GM18507 (cell line): Measurements from ENCODE around the gene ZNF236.
"Not testable (repeated sequence)": the region's sequence is repeated elsewhere in the genome, so short reads cannot be mapped to it uniquely, and the experiment has no call there.

Experiments used
- DNase-seq: peaks from one replicate; pipeline ENCODE4 v3.0.0; 2011; ENCODE audit warnings: low read depth; ENCODE audit not compliant: insufficient read length; ENCODE audit errors: extremely low spot score
- FAIRE-seq: peaks from 2 replicates; lab custom pipeline; 2011; peaks lifted over from hg19 to GRCh38; lab: Jason Lieb, UNC

Gene ZNF236

DNA sequence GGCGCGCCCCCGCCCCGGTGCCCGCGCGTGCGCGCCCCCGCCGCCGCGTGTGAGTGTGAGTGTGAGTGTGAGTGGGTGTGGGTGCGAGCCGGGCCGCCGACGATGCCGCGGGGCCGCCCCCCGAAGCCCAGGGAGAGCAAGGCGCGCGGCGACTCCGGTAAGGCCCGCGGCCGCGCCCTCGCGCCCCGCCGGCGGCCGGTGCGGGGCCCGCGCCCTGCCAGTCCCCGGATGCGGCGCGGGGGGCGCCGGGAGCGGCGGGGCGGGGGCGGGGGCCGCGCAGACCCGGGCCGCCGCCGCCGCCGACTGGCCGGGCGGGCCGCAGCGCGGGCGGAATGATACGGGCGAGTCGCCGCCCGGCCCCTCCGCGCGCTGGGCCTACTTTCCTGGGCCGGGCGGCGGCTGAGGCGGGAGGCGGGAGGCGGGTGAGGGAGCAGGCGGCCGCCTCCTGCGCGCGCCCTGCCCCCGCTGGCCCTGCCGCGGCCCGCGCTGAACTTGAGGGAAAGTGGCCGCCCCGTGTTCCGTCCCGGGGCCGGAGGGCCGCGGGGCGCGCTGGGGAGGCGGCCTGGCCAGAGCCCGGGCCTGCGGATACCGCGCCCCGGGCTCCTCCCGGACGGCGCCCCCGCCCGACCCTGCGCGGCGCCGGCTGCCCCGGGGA lies at the start of gene ZNF236:
Gene ZNF236 (plus strand): TSS at position 52 of the 655 bp plus-strand sequence. CDS start 51 bp downstream, at position 103.
- FAIRE-seq: peak; percentile 64
- DNase-seq: peak; percentile 60

DNA sequence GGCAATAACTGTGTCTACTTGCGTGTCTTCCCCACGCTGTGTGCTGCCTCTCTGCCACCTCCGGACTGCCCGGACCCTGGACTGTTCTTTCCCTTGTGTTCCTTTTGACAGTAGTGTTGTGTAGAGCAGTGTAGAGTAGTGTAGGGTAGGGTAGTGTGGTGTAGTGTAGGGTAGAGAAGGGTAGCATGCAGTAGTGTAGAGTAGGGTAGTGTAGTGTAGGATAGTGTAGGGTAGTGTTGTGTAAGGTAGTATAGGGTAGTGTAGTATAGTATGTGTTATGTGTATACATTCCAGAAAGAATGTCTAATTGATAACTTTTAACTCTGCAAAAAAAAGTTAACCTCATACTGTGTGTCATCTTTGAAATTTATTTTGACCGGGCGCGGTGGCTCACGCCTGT lies 49.7 kb upstream of the ZNF236 start:
- FAIRE-seq (no peak), DNase-seq (no peak)

DNA sequence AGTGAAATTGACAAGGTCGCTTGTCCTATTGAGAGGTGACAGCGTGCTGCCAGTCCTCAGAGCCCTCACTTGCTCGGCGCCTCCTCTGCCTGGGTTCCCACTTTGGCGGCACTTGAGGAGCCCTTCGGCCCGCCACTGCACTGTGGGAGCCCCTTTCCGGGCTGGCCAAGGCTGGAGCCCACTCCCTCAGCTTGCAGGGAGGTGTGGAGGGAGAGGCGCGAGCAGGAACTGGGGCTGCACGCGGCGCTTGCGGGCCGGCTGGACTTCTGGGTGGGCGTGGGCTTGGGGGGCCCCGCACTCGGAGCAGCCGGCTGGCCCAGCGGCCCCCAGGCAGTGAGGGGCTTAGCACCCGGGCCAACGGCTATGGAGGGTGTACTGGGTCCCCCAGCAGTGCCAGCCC lies 45.3 kb upstream of the ZNF236 start:
- FAIRE-seq, DNase-seq: not testable (repeated sequence)

DNA sequence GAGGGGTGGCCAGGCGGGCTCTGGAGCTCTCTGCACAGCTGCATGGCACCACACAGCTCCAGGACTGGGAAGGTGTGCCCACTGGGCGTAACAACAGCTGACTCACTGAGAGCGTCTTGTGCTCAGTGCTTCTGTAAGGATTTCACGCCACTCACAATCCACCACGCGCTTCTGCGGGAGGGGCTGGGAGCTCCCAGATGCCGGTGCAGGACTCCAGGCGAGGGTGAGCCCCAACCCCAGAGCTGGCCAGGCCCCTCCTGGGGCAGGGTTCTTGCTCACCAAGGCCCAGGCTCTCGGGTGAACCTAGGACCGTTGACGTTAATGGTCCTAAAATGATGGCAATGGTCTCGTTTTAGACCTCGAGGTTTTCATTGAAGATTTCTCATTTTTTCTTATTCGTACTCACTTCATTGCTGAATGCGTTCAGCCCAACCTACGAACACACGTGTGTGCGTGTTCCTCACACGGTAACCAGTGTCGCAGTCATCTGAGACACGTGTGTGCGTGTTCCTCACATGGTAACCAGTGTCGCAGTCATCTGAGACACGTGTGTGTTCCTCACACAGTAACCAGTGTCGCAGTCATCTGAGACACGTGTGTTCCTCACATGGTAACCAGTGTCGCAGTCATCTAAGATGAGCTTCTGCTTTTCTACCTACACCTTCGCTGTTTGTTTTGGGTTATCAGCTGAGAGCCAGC lies 38.4 kb upstream of the ZNF236 start:
- FAIRE-seq: no peak
- no peak for DNase-seq

DNA sequence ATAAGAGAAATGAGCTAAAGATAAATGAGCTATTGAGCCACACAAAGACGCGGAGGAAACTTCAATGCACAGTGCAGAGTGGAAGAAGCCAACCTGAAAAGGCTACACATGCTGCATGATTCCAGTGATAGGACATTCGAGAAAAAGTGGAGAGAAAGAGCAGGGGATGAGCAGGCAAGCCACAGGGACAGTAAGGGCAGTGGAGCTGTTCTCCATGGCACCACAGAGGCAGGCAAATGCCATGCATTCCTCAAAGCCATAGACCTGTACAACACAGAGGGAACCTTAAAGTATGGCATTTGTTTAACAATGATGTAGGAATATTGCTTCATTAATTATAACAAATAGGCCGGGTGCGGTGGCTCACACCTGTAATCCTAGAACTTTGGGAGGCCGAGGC lies 36.5 kb upstream of the ZNF236 start:
- FAIRE-seq: no peak
- DNase-seq: no peak

DNA sequence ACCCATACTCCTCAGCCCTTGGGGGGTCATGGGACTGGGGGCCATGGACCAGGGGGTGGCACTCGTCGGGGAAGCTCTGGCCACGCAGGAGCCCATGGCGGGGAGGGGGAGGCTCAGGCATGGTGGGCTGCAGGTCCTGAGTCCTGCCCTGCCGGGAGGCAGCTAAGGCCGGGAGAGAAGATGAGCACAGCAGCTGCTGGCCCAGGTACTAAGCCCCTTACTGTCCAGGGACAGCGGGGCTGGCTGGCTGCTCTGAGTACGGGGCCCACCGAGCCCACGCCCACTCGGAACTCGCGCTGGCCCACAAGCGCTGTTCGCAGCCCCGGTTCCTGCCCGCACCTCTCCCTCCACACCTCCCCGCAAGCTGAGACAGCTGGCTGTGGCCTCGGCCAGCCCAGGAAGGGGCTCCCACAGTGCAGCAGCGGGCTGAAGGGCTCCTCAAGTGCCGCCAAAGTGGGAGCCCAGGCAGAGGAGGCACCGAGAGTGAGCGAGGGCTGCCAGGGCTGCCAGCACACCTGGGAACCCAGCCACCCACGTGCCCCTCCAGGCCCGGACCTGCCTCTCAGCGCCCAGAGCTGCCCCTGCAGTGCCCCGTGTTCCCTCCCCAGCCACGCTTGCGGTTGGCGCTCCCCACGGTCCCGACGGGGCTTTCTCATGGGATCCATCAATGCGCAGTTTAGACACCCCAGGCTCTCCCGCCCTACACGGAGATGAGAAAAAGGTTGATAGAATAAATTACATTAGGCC lies 33.6 kb upstream of the ZNF236 start:
- no peak for DNase-seq
- FAIRE-seq: no peak

DNA sequence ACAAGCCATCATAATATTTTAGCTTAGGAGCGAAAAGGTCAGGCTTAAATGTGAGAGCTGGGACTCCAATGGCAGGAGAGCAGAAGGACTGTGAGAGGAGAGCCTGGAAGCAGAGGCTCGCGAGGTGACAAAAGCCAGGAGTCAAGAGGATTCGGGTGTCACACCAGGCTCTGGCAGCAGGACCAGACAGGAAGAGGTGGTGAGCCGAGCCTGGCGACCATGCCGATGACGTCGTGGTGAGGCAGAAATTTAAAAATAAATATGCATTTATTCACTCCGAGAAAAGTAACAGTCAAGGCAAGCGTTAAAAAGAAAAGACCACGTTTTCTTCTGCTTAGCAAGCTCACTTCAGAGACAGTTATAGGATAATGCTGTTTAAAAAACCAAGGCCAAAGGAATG lies 31.3 kb upstream of the ZNF236 start:
- no peak for FAIRE-seq
- DNase-seq: no peak

DNA sequence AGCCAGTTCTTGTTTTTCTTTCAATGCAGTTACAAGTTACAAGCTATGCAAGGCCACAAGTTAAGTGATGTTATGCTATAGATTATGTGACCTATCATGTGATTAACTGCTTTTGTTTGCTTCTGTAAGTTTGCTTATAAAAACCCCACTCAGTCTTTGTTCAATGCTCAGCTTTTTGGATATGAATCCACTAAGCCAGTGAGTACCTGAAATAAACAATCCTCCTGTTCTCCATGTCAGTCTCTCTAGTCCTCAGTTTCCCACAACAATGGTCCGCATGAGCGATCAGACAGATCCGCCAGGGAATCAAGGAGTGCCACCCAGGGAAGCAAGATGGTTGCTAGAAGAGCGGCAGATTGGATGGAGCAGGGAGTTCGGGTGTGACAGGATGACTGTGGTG lies 30.7 kb upstream of the ZNF236 start:
- FAIRE-seq (no peak), DNase-seq (no peak)

DNA sequence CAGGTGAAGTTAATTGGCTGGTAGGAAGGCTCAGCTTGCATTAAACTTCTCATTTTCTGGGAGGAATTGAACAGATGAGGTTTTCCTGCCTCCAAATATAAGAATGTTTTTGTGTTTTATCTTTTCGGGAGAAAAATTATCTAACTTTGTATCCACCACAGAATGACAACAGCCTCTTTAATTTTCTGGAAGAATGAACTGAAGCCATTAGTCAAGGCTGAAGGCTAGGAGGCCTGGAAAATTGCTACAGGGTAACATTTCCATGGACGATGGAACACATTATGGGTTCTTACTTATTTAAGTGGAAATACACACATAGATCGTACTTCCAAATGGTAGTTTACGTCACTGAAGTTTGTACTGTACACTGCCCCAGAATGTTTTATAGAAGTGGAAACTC lies 28.0 kb upstream of the ZNF236 start:
- DNase-seq (no peak), FAIRE-seq (no peak)

DNA sequence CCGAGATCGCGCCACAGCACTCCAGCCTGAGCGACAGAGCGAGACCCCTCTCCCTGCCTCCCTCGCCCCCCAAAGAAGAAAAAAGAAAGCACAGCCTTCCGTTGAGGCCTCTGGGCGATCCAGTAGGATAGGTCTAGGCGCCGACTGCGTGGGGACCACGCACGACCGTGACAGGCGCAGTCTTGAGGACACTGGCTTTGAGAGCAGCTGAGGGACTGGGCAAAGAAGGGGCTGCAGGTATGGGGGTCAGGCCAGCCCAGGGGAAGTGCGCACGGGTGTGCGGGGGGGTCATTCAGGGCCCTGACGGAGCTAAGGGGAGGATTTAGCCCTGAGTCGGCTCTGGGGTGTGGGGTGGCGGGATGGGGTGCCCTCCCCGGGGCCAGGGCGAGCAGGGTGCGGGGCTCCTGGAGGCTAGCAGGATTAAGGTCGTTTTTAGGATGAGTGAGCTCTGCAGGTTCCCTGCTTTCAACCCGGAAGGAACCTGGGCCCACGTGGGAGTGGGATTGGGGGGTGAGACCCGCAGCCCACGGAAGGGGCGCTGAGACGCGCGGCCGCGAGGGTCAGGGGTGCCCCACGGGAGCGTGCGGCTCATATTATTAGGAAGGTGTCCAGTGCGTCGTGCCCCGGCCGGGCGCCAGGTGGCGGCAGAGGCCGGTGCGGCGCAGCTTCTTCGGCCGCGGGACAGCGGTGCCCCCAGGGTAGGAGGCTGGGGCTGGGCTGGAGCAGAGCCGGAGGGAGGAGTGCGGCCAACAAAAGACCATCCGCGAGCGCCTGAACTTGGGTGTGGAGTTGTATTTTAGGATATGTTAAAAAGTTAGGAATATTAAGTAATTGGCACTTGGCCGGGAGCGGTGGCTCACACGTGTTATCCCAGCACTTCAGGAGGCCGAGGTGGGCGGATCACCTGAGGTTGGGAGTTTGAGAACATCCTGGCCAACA lies 20.5 kb upstream of the ZNF236 start:
- FAIRE-seq (peak; percentile 67), DNase-seq (peak; percentile 75)

DNA sequence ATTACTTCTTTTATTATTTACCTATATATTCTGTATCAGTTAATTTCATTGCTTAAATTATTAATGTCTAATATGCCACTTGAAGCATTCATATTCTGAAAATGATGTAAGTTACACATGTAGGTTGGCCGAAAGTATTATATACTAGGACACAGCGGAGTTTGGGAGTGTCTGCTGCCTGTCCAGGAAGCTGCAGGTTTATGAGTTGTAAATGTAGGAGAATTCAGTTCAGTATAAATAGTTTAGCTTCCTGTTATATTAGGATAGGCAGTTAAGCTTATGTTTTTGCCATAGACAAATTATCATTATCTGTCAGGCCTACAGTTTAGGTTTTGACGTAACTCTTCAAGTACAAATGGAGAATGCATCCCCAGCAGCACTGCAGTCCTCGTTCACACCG lies 18.9 kb upstream of the ZNF236 start:
- no peak for DNase-seq
- FAIRE-seq: no peak

DNA sequence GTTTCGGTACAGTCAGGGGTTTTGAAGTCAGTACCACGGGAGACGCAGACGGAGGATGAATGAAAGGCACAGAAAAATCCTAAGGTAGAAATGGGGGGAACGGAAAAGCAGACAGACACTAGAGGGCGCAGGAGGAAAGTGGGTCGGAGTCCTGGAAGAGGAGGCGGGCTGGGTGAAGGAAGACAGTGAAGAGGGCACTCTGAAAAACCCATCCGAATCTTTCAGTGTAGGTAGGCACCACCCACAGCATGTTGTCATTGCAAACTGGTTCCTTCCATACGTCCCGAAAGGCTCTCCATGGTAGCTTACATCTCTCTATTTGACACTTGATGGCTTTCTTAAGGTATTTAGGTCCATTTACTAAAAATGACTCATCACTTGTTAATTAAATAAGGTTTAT lies 18.5 kb upstream of the ZNF236 start:
- FAIRE-seq: peak; percentile 87
- peak; percentile 46 for DNase-seq

DNA sequence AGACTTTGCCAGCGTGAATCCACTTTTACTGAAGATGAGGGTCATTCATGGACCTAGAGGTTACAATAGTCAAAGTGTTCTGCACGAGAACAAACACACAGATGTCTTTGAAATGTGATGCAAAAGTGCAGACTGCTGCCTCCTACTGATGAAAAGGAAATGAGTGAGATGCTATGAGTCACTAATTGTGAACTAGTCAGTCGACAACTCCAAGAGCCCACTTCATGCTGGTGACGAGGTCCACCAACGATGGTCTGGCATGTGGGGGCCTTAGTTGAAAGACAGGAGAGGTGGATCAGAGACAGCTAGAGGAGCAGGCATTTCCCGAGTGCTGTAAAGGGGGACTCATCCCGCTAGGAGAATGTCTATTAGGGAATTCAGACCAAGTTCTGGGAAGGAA lies 17.1 kb upstream of the ZNF236 start:
- DNase-seq (no peak), FAIRE-seq (no peak)

DNA sequence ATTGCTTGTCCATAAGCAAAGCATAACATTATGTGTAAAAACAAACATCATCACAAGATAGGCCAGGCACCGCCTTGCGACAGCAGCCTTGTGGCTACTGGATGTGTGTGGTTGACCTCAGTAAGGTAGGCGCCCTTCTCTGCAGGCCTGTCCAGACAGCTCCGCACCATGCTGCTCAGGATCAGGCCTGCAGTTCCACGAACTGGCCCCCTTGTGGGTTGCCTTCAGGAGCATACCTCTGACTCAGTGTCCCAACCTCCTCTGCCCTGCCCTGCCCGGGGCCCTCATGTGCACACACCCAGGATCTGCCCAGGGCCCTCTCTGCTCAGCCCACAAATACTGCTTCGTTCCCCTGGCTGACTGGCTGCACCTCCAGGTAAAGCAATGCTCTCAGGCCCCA lies 16.1 kb upstream of the ZNF236 start:
- FAIRE-seq (no peak), DNase-seq (no peak)

DNA sequence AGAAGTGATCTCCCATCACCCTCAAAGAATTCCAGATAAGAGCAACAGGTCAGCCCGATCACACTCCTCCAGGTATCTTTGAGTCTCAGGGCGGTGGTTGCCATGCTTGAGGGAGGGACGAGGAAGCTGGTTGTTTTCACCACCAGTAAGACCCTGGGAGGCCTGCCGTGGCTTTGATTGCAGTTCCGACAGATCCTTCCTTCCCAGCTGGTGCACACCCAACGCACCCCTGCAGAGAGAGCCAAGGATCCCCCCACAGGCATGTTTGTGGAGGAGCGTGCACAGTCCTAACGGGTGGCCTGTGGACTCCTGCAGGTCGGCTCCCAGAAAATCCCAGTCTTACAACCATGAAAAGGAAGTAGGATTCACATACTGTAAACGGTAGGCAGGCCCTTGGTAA lies 13.8 kb upstream of the ZNF236 start:
- FAIRE-seq (no peak), DNase-seq (no peak)

DNA sequence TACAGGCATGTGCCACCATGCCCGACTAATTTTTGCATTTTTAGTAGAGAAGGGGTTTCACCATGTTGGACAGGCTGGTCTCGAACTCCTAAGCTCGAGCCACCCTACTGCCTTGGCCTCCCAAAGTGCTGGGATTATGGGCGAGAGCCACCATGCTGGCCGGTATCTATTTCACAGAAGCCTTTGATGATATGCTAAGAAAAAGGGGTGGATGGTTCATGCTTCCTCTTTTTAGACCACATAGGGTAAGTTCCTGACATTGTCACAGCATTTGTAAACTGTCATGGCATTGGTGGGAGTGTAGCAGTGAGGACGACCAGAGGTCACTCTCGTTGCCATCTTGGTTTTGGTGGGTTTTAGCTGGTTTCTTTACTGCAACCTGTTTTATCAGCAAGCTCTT lies 10.8 kb upstream of the ZNF236 start:
- not testable (repeated sequence) for FAIRE-seq, DNase-seq

DNA sequence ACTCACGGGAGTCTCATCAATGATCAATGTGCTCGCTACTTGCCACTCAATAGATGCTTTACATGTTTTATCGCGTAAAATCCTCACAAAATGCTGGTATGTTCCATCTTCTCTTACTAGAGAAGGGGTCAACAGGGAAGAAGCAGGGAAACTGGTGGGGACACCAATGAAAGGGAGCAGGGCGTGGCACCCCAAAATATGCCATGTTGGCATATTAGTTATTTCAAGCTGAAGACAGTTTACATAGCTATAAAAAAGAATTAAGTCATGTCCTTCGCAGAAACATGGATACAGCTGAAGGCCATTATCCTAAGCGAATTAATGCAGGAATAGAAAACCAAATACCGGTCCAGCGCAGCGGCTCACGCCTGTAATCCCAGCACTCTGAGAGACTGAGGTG lies 8.1 kb upstream of the ZNF236 start:
- FAIRE-seq (no peak), DNase-seq (no peak)

DNA sequence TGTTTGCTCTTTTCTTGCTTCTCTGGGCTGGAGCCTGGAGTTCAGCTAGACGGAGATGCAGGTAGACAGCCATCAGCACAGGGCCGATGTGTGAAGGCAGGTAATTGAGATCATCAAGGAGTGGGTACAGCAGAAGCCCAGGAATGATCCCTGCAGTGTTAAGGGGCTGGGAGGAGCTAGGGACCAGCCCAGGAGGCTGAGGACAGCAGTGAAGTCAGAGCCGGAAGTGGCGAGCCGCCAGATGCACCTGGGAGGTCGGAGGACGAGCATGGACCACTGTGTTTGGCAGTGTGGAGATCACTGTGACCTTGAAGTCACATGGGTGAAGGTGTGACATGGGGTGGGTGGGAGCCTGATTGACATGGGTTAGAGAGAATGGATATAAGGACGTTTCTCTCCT lies 6.2 kb upstream of the ZNF236 start:
- FAIRE-seq (no peak), DNase-seq (no peak)

DNA sequence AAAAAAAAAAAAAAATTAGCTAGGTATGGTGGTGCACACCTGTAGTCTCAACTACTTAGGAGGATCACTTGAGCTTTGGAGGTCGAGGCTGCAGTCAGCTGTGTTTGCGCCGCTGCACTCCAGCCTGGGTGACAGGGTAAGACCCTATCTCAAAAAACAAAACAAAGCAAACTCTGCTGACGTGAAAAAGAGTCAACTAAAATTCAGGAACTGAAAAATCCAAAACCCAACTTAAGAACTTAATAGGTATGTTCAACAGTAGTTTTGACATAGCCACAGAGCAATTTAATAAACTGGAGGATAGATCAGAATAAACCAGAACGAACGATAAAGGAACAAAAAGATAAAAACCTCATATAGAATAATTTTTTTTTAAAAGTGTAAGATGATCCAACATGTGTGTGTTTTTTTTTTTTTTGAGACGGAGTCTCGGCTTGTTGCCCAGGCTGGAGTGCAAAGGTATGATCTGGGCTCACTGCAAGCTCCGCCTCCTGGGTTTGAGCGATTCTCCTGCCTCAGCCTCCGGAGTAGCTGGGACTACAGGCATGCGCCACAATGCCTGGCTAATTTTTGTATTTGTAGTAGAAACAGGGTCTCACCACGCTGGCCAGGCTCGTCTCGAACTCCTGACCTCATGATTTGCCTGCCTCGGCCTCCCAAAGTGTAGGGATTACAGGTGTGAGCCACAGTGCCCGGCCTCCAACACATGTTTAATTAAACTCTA lies 4.3 kb upstream of the ZNF236 start:
- DNase-seq (no peak), FAIRE-seq (no peak)
